ENCODE measurements around the gene CCT3.

- no peak for TF ChIP-seq POU2F2 (IDR thresholded peaks at IDR 0.05; ENCODE audit: borderline replicate concordance, low read depth, low read length)
- no peak for TF ChIP-seq MLLT1 (IDR thresholded peaks at IDR 0.05)
- no peak for TF ChIP-seq STAT3 (IDR thresholded peaks at IDR 0.05; ENCODE audit: low read depth, low read length)
- TF ChIP-seq ZZZ3 (IDR thresholded peaks at IDR 0.05; ENCODE audit: control insufficient read depth, insufficient read length, low read depth) = no peak
These were observed 58.3 kb downstream of the CCT3 start for GRCh38 chr1:156279837-156280236.

Measured in GM12878 (cell line).